ENCODE data around the gene NUBPL. TPM values are rescaled to one million over a fixed set of nuclear protein-coding genes. Genes with fewer than 3 reads are reported as not detected.

NUBPL gene
- polyA plus RNA-seq, 1 donor (not counting 4 experiments of a cell fraction or from before 2014, with no cell fraction given), result 18.8 TPM

DNA sequence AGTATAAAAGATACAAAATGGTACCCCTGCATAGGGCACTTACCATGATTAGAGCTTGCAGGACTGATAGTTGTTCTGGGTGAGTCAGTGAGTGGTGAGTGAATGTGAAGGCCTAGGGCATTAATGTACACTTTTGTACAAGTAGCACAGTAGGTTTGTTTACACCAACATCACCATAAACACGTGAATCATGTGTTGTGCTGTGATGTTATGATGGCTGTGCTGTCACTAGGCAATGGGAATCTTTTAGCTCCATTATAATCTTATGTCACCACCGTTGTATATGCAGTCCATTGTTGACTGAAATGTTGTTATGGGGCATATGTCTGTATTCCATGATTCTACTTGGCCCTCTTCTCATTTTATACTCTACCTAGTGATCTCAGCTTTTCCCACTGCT lies 11.8 kb downstream of the NUBPL start:
- H3K4me3 ChIP-seq (ENCODE audit: control insufficient read depth in 2 of 3, extremely low read depth in 1 of 3, insufficient read depth in 2 of 3, low read depth in 1 of 3, low read length in 3 of 3), result no peak overlapping the region
- peaks cover 7% of the 10 kb centered on the region for H3K4me1 ChIP-seq (ENCODE audit: control insufficient read depth, extremely low read depth, insufficient read depth, low read length)
- TF ChIP-seq EZH2 (IDR thresholded peaks at IDR 0.05; ENCODE audit: low read length), result no peak
- TF ChIP-seq, protein P1, sequence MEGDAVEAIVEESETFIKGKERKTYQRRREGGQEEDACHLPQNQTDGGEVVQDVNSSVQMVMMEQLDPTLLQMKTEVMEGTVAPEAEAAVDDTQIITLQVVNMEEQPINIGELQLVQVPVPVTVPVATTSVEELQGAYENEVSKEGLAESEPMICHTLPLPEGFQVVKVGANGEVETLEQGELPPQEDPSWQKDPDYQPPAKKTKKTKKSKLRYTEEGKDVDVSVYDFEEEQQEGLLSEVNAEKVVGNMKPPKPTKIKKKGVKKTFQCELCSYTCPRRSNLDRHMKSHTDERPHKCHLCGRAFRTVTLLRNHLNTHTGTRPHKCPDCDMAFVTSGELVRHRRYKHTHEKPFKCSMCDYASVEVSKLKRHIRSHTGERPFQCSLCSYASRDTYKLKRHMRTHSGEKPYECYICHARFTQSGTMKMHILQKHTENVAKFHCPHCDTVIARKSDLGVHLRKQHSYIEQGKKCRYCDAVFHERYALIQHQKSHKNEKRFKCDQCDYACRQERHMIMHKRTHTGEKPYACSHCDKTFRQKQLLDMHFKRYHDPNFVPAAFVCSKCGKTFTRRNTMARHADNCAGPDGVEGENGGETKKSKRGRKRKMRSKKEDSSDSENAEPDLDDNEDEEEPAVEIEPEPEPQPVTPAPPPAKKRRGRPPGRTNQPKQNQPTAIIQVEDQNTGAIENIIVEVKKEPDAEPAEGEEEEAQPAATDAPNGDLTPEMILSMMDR (optimal IDR thresholded peaks at IDR 0.05 in 1 of 3, IDR thresholded peaks at IDR 0.05 in 1 of 3, conservative IDR thresholded peaks at IDR 0.05 in 1 of 3; ENCODE audit: extremely low read depth in 1 of 3, insufficient read depth in 2 of 3, low read length in 3 of 3), result no peak
- H3K27me3 ChIP-seq (ENCODE audit: control insufficient read depth, extremely low read depth, insufficient read depth, low read length), result no peaks in the 10 kb centered on the region
- H3K9me1 ChIP-seq (ENCODE audit: control insufficient read depth, extremely low read depth, insufficient read depth, low read length), result no peaks in the 10 kb centered on the region
- no peak for FAIRE-seq
- H3K79me2 ChIP-seq (ENCODE audit: control insufficient read depth, insufficient read depth, low read length), result no peaks in the 10 kb centered on the region
- dilution Hi-C loops (cut with MboI; ENCODE audit: extremely low pct_ligation_motif_present, low sequenced_read_pairs), result no loop called here
- no peaks in the 10 kb centered on the region for H4K20me1 ChIP-seq (ENCODE audit: control insufficient read depth, extremely low read depth, insufficient read depth, low read length)
- H2AFZ ChIP-seq (ENCODE audit: control insufficient read depth, low read length), result no peak overlapping the region
- peaks cover 0 to 6% of the 10 kb centered on the region in 2 experiments for H3K36me3 ChIP-seq (ENCODE audit: control insufficient read depth in 2 of 2, extremely low read depth in 1 of 2, insufficient read depth in 2 of 2, low read length in 2 of 2)
- DNase-seq (ENCODE audit: low read depth, low spot score), result no peak
- H3K27ac ChIP-seq (ENCODE audit: control insufficient read depth, insufficient read depth, low read length), result no peak overlapping the region
- H3K9me3 ChIP-seq (ENCODE audit: control insufficient read depth, low read depth, low read length), result no peaks in the 10 kb centered on the region
- no peak overlapping the region for H3K4me2 ChIP-seq (ENCODE audit: control insufficient read depth, extremely low read depth, insufficient read depth, low read depth, low read length)
- no peak overlapping the region for H3K9ac ChIP-seq (ENCODE audit: control insufficient read depth, extremely low read depth, insufficient read depth, low read length)

DNA sequence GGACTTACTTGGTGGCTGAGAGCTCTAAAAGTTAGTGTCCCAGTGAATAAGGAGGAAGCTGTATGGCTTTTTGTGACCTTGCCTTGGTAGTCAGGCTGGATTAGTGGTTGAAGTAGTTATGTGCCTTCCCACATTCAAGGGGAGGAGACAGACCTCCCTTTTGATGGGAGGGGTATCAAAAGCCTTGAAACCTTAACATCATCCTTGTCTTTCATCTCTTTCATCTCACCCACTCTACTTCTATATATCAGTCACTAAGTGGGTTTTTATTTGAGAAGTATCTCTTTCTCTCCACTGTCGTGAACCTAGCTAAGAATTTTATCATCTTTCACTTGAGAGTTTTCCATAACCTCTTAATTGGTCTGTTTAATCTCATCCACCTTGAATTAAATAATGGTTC lies 15.7 kb downstream of the NUBPL start:
- no peak for FAIRE-seq
- no peak overlapping the region for H3K4me3 ChIP-seq (ENCODE audit: control insufficient read depth in 2 of 3, extremely low read depth in 1 of 3, insufficient read depth in 2 of 3, low read depth in 1 of 3, low read length in 3 of 3)
- no peak for TF ChIP-seq EZH2 (IDR thresholded peaks at IDR 0.05; ENCODE audit: low read length)
- TF ChIP-seq, protein P1 (optimal IDR thresholded peaks at IDR 0.05 in 1 of 3, IDR thresholded peaks at IDR 0.05 in 1 of 3, conservative IDR thresholded peaks at IDR 0.05 in 1 of 3; ENCODE audit: extremely low read depth in 1 of 3, insufficient read depth in 2 of 3, low read length in 3 of 3), result no peak
- H2AFZ ChIP-seq (ENCODE audit: control insufficient read depth, low read length), result no peak overlapping the region
- H4K20me1 ChIP-seq (ENCODE audit: control insufficient read depth, extremely low read depth, insufficient read depth, low read length), result no peaks in the 10 kb centered on the region
- no peak overlapping the region for H3K27ac ChIP-seq (ENCODE audit: control insufficient read depth, insufficient read depth, low read length)
- no peaks in the 10 kb centered on the region for H3K4me1 ChIP-seq (ENCODE audit: control insufficient read depth, extremely low read depth, insufficient read depth, low read length)
- no peak for DNase-seq (ENCODE audit: low read depth, low spot score)
- no peak overlapping the region for H3K4me2 ChIP-seq (ENCODE audit: control insufficient read depth, extremely low read depth, insufficient read depth, low read depth, low read length)
- H3K79me2 ChIP-seq (ENCODE audit: control insufficient read depth, insufficient read depth, low read length), result no peaks in the 10 kb centered on the region
- H3K27me3 ChIP-seq (ENCODE audit: control insufficient read depth, extremely low read depth, insufficient read depth, low read length), result no peaks in the 10 kb centered on the region
- dilution Hi-C loops (cut with MboI; ENCODE audit: extremely low pct_ligation_motif_present, low sequenced_read_pairs), result no loop called here
- H3K9me1 ChIP-seq (ENCODE audit: control insufficient read depth, extremely low read depth, insufficient read depth, low read length), result no peaks in the 10 kb centered on the region
- H3K9ac ChIP-seq (ENCODE audit: control insufficient read depth, extremely low read depth, insufficient read depth, low read length), result no peak overlapping the region
- no peaks in the 10 kb centered on the region for H3K9me3 ChIP-seq (ENCODE audit: control insufficient read depth, low read depth, low read length)
- peaks cover 0 to 6% of the 10 kb centered on the region in 2 experiments for H3K36me3 ChIP-seq (ENCODE audit: control insufficient read depth in 2 of 2, extremely low read depth in 1 of 2, insufficient read depth in 2 of 2, low read length in 2 of 2)
